HG03378 (cell line): ENCODE measurements around the gene CPAMD8.

Source experiments
- ATAC-seq: cut with Tn5 transposase; IDR thresholded peaks from one replicate; pipeline ENCODE4 v1.9.1; 2021; ENCODE audit warnings: mild to moderate bottlenecking, moderate library complexity; ENCODE audit not compliant: unreplicated experiment

Gene CPAMD8

DNA sequence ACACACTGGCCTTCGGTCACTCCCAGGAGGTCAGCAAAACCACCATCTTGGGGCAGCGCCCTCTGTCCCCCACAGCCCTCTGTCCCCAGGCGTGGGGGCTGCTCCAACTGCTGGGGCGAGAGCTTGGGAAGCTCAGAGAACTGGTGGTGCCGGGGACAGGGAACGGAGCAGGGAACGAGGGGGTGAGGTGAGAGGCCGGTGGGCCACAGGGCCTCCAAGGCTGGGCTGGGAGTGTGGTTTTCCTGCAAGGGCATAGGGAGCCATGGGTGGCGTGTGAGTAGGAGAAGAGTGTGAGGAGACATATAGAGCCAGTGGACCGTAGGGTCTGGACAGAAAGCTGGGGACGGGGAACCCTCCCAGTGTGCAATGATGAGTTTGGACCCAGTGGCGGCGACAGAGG is 103.7 kb downstream of the CPAMD8 start:
- no peak for ATAC-seq

DNA sequence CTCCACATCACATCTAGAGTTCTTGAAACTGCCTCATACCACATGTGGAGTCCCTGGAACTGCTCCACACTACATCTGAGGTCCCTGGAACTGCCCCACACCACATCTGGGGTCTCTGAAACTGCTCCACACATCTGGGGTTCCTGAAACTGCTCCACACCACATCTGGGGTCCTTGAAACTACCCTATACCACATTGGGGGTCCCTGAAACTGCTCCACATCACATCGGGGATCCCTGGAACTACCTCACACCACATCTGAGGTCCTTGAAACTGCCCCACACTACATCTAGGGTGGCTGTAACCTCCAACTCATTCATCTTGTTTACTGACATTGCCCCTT is 104.0 kb downstream of the CPAMD8 start:
- no peak for ATAC-seq

GRCh38 chr19:16921766-16922591 is 104.6 kb downstream of the CPAMD8 start:
- ATAC-seq = no peak

DNA sequence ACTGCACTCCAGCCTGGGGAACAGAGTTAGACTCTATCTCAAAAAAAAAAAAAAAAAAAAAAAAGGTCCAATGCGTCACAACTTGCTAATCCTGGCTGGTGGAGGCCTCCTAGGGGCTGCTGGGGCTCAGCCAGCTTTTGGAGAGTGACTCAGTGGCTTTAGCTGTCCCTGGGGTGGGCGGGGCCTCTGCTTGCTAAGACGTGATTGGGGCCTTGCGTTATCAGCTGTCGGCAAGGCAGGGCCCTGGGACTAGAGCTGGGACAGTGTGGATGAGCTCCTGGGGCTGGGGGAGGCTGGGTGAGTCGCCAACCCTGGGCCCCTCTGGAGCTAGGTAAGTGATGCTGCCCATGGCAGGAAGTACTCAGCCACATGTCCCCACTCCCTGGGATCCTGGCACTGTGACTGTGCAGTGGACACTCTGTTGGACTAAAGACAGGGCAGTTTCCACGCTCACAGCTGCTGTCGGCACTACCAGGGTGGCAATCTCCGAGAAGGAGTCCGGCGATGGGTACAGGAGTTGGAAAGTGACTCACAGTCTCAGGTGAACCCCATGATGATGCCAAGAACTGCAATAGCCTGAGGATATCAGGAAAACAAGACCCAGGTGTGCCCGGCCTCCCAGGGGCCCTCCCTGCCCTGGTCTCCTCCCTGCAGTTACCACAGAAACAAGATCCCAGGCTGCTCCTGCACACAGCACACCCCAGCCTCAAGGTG is 105.6 kb downstream of the CPAMD8 start:
- ATAC-seq = no peak

DNA sequence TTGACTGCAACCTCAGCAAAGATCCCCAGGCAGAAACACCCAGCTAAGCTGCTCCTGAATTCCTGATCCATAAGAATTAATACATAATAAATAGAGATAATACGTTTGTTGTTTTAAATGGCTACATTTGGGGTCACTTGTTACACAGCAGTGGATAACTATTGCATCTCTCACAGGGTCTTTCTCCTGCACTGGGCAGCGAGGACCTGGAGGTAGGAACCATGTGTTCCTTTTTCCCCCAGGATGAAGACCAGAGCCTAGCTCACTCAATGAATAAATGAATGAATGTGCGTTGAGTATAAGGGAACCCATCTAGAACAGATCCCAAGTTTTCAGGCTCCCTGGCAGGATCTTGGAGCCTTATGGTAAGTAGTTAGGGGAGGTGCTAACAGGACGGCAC is 107.1 kb downstream of the CPAMD8 start:
- no peak for ATAC-seq

DNA sequence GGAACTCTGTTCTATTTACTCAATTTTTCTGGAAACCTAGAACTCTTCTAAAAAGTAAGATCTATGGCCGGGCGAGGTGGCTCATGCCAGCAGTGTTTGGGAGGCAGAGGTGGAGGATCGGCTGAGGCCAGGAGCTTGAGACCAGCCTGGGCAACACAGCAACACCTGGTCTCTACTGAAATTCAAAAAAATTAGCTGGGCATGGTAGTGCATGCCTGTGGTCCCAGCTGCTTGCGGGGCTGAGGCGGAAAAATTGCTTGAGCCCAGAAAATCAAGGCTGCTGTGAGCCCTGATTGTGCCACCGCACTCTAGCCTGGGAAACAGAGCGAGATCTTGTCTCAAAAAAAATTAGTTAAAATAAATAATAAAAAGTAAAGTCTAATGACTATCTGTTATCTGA is 109.2 kb downstream of the CPAMD8 start:
- no peak for ATAC-seq

GRCh38 chr19:16915734-16916133 is 110.9 kb downstream of the CPAMD8 start:
- ATAC-seq = no peak

DNA sequence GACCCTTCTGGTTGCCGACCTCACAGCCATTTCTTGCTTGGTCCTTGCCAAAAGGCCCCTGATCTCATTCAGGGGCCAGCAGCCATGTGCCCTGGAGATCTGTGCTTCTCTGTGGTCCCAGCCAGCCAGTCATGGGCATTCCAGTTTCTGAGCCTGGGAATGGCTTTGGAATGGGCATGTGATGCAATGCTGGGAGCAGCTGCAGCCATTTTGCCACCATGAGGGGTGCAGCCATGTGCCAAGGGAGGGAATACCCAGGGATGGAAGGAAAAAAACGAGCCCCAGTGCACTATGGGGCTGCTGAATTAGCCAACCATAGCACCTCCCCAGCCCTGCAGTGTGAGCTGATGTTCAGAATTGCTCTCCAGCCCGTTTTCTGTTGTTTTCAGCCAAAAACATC is 111.5 kb downstream of the CPAMD8 start:
- ATAC-seq = no peak

DNA sequence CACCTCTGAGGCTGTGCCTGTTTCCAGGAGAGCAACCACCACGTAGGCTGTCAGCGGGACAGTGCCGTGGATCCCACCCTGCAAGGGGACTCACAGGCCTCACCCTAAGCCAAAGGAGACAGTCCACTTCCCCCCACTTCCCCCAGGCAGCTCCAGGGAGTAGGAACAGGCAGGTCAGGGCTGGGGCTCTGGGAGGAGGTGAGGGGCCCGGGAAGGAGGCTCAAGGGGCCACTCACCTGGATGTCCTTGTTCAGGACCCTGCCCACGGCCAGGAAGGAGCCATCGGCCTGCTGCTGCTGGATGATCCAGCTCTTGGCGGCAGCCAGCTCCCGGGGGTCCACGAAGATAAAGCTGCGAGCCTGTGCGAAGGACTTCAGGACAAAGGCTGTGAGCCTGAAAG is 112.2 kb downstream of the CPAMD8 start:
- no peak for ATAC-seq

DNA sequence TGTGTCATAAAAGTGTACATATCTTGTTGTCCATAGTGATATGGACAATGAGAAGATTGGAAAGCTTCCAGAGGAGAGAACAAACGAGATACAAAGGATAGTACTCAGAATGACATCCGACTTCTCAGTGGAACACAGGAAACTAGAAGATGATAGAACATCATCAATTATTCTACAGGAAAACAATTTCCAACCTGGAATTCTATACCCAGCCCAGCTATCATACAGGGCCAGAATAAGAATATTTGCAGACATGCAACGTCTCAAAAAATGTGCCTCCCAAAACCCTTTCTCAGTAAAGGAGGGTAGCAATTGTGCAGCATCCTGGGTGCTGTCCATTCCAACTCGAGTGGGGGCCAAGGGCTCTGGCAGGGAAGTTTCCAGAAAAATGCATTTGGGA is 113.8 kb downstream of the CPAMD8 start:
- ATAC-seq = no peak

GRCh38 chr19:16911046-16911445 is 115.6 kb downstream of the CPAMD8 start:
- ATAC-seq = no peak

- no peak for ATAC-seq
These were observed 117.9 kb downstream of the CPAMD8 start for GRCh38 chr19:16908759-16909158.

DNA sequence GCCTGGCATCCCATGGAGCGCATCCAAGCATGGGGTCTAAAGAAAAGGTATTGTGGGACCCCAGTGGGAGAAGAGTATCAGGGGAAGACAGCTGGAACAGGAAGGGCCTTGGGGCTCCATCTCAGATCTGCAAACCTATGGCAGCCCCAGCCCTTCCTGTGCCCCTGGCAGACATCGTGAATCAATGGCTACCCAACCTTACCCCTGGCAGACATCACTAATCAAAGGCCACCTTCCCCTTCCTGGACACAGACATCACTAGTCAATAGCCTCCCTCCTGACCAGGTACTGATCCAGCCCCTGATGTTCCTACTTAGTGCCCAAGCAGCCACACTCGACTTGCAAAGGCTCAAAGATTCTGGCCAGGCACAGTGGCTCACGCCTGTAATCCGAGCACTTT is 122.0 kb downstream of the CPAMD8 start:
- no peak for ATAC-seq

DNA sequence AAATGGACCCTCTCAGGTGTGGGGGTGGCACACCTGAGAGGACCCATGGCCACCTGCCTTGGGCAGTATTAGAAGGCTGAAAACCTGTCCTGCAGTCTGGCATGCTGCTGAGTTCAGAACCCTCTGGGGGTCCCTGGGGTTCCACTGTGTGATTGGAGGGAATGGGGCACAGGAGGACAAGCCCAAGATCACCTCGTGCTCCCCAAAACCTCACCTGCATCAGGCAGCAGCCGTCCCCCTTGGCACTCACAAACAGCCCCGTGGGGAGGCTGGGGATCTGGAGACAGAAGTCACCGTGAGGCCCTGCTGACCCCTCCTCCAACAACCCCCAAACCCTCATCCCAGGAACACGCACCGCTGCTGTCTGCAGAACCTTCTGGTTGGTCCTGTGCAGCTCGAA is 123.3 kb downstream of the CPAMD8 start:
- ATAC-seq = no peak

DNA sequence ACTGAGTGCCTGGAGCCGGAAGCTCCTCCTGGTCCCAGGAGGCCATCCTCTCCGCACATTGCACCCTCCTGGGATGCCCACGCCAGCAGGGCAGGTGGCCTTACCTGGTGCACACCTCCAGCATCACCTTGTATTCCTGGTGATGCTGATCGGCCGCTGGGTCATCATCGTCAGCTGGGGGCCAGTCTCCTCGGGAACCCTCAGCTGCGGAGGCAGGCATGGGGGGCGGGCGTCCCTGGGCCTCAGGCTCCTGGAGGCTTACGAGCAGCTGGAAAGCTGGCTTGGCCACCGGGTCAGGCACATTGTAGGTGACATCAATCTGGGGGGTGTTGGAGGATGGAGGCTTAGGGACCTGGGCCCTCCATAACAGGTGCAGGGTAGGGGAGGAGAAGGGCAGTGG is 124.1 kb downstream of the CPAMD8 start:
- no peak for ATAC-seq

- ATAC-seq = no peak
These were observed 125.0 kb downstream of the CPAMD8 start for GRCh38 chr19:16901491-16902175.

- no peak for ATAC-seq
These were observed 127.0 kb downstream of the CPAMD8 start for GRCh38 chr19:16899566-16900075.

- ATAC-seq = no peak
These were observed 128.1 kb downstream of the CPAMD8 start for GRCh38 chr19:16898361-16899015.

DNA sequence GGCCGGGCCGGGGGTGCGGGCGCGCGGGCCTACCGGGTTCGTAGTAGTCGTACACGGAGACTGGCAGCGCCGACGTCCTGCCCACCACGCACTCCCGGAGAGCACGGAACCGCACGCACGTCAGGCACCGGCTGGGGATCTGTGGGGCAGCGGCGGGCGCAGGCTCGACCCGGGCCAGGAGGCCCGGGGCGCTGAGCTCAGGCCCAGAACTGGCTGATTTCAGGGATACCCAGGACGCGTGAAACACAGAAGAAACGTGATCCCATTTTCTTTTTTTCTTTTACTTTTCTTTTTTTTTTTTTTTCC is 128.8 kb downstream of the CPAMD8 start:
- no peak for ATAC-seq

DNA sequence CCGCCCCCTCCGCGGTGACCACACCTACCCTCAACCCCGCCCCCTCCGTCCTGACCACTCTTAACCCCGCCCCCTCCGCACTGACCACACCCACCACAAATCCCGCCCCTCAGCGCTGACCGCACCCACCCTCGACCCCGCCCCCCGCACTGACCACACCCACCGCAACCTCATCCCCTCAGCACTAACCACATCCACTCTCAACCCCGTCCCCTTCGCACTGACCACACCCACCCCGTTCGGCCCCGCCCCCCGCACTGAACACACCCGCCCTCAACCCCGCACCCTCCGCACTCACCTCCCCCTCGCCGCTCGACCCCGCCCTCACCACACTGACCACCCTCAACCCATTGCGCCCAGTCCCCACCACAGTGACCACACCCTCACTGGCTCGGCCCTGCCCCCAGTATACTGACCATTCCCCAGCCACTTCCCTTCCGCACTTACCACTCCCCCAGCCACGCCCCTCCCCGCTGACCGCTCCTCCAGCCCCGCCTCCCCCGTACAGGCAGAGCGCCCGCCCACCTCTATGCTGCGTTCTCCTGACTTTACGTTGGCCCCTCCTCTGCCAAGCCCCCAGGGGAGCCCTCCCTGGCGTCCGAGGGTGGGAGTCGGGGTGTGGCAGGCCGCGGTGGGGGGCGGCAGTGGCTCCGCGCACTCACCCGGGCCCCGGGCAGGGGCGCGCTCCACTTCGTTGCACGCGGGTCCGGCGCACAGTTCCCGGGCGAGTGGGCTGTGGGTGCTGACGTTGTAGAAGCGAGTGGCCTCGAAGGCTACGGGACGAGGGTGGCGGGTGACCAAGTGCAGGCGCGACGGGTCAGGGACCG is 129.4 kb downstream of the CPAMD8 start:
- ATAC-seq = no peak
